Measurements from ENCODE around the gene CMSS1.

CMSS1 gene

DNA sequence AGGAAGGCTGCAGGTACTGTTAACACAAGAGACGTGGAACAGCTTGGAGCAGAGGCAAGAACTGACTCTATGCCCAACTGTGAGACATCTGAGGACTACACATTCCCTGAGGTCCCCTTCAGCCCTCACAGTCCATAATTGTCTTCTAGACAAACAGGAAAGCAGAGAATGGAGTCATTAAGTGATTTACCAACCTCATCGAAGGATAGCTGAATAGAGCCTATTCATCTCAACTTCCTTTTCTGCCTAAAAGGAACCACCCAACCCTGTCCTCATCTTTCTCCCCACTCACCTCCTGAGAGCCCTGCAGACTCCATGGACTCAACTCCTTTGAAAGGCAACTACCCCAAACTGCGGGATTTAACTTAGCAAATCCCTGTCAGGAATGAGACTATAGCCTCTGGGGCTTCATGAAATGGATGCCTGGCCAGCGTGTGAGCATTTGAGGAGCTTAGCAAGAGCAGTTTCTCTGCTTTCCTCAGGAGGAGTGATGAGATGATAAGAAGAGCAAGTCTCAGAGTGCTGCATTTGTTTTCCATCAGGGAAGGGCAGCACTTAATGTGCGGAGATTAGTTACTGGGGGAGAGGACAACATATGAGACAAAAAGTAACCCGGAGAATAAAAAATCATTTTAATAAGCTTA, 358.1 kb downstream of the CMSS1 start:
- Histone ChIP-seq H3K4me3 (ENCODE audit: low read depth, low read length) (no peak overlapping the region), H3K27ac (no peak overlapping the region), H3K36me3 (replicated peaks) (no peaks in the 10 kb centered on the region), H3K27me3 (replicated peaks) (no peaks in the 10 kb centered on the region)
- TF ChIP-seq, protein P1, sequence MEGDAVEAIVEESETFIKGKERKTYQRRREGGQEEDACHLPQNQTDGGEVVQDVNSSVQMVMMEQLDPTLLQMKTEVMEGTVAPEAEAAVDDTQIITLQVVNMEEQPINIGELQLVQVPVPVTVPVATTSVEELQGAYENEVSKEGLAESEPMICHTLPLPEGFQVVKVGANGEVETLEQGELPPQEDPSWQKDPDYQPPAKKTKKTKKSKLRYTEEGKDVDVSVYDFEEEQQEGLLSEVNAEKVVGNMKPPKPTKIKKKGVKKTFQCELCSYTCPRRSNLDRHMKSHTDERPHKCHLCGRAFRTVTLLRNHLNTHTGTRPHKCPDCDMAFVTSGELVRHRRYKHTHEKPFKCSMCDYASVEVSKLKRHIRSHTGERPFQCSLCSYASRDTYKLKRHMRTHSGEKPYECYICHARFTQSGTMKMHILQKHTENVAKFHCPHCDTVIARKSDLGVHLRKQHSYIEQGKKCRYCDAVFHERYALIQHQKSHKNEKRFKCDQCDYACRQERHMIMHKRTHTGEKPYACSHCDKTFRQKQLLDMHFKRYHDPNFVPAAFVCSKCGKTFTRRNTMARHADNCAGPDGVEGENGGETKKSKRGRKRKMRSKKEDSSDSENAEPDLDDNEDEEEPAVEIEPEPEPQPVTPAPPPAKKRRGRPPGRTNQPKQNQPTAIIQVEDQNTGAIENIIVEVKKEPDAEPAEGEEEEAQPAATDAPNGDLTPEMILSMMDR (IDR thresholded peaks at IDR 0.05; ENCODE audit: low read depth, low read length, missing control alignments): no peak
- in situ Hi-C loops (cut with HindIII; ENCODE audit: low pct_ligation_motif_present, low sequenced_read_pairs): no loop called here
- no peak for DNase-seq

DNA sequence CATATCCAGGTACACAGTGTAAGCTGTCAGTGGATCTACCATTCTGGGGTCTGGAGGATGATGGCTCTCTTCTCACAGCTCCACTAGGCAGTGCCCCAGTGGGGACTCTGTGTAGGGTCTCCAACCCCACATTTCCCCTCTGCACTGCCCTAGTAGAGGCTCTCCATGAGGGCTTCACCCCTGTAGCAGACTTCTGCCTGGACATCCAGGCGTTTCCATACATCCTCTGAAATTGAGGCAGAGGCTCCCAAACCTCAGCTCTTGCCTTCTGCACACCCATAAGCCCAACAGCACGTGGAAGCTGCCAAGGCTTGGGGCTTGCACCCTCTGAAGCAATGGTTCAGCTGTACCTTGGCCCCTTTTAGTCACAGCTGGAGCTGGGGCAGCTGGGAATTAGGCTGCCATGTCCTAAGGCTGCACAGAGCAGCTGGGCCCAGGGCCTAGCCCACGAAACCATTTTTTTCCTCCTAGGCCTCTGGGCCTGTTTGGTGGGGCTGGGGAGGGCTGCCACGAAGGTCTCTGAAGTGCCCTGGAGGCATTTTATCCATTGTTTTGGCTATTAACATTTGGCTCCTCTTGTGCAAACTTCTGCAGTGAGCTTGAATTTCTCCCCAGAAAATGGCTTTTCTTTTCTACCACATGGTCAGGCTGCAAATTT, 362.2 kb downstream of the CMSS1 start:
- Histone ChIP-seq H3K4me3 (ENCODE audit: low read depth, low read length) (no peak overlapping the region), H3K27ac (no peak overlapping the region), H3K27me3 (replicated peaks) (no peaks in the 10 kb centered on the region), H3K36me3 (replicated peaks) (no peaks in the 10 kb centered on the region)
- TF ChIP-seq, protein P1 (IDR thresholded peaks at IDR 0.05; ENCODE audit: low read depth, low read length, missing control alignments): no peak
- in situ Hi-C loops (cut with HindIII; ENCODE audit: low pct_ligation_motif_present, low sequenced_read_pairs): no loop called here
- DNase-seq: no peak

DNA sequence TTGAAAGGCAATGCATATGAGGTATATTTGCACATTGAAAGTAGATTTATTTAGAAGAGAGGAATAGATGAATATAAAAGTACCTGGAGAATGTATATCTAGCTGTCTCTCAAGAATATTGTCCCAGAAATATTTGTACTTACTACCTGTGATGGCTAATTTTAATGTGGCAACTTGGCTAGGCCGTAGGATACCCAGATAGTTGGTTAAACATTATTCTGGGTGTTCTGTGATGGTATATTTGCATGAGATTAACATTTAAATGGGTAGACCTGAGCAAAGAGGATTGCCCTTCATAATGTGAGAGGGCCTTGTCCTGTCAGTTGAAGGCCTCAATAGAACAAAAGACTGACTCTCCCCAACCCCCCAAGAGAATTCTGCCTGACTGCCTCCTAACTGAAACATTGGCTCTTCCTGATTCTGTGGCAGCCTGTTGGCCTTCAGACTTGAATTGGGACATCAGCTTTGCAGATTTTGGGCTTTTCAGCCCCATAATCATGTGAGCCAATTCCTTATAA, 366.0 kb downstream of the CMSS1 start:
- TF ChIP-seq, protein P1 (IDR thresholded peaks at IDR 0.05; ENCODE audit: low read depth, low read length, missing control alignments): no peak
- DNase-seq: no peak
- Histone ChIP-seq H3K27me3 (replicated peaks) (no peaks in the 10 kb centered on the region), H3K4me3 (ENCODE audit: low read depth, low read length) (no peak overlapping the region), H3K27ac (no peak overlapping the region), H3K36me3 (replicated peaks) (no peaks in the 10 kb centered on the region)
- in situ Hi-C loops (cut with HindIII; ENCODE audit: low pct_ligation_motif_present, low sequenced_read_pairs): no loop called here

DNA sequence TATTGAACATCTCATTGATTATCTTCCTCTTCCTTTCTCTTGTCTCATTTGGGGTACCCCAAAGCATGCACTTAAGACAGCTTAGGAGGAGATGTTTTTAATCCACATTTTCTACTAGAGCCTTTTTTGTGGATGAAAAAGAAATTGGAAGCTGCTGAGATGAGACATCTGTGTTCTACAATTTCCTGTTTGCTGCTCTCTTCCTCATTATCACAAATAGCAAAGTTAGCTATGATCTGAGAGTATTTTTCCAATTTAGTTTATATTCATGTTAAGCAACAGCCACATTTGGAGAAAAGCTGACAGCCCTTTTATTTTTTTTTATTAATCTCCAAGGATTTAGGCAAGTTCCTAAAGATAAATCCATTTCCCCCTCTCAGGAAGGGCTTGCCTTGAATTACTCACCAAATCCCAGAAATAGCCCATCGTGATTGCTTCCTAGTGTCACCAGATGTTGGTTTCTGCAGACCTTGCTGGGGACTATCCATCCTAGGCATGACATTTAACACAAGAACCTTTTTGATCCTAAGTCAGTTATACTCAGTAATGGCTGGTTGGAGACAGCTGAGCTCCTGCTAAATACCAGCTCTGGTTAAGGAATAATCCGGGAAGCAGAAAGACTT, 367.4 kb downstream of the CMSS1 start:
- TF ChIP-seq, protein P1 (IDR thresholded peaks at IDR 0.05; ENCODE audit: low read depth, low read length, missing control alignments): no peak
- in situ Hi-C loops (cut with HindIII; ENCODE audit: low pct_ligation_motif_present, low sequenced_read_pairs): no loop called here
- H3K36me3 ChIP-seq (replicated peaks): no peaks in the 10 kb centered on the region
- H3K27ac ChIP-seq: no peak overlapping the region
- no peaks in the 10 kb centered on the region for H3K27me3 ChIP-seq (replicated peaks)
- no peak for DNase-seq
- no peak overlapping the region for H3K4me3 ChIP-seq (ENCODE audit: low read depth, low read length)

DNA sequence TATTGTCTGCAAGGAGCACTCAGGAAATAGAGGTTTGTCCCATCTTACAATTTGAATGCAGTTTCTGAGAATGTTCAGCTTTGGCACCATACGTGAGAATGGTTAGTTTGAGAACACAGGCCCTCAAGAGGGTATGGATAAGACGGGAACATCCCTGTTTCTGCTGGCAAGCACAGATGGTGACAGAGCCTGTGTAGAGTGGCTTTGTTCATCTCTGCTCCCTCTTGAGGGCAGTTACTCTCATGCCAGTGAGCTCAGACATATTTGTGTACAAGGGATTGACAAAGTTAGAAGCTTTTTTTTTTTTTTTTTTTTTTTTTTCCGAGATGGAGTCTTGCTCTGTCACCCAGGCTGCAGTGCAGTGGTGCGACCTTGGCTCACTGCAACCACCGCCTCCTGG, 368.2 kb downstream of the CMSS1 start:
- in situ Hi-C loops (cut with HindIII; ENCODE audit: low pct_ligation_motif_present, low sequenced_read_pairs): no loop called here
- Histone ChIP-seq H3K36me3 (replicated peaks) (no peaks in the 10 kb centered on the region), H3K27me3 (replicated peaks) (no peaks in the 10 kb centered on the region), H3K4me3 (ENCODE audit: low read depth, low read length) (no peak overlapping the region), H3K27ac (no peak overlapping the region)
- no peak for DNase-seq
- TF ChIP-seq, protein P1 (IDR thresholded peaks at IDR 0.05; ENCODE audit: low read depth, low read length, missing control alignments): peak; percentile 8

Measured in brain microvascular endothelial cell (primary cell).